ENCODE data around the gene GDPD3. TPM values are rescaled to one million over a fixed set of nuclear protein-coding genes. Genes with fewer than 3 reads are reported as not detected.

Gene GDPD3
- total and polyA plus RNA-seq, 2 of the 13 experiments (the other 11 are each of a cell fraction or from before 2014, with no cell fraction given), result 18.7 to 20.6 TPM

DNA sequence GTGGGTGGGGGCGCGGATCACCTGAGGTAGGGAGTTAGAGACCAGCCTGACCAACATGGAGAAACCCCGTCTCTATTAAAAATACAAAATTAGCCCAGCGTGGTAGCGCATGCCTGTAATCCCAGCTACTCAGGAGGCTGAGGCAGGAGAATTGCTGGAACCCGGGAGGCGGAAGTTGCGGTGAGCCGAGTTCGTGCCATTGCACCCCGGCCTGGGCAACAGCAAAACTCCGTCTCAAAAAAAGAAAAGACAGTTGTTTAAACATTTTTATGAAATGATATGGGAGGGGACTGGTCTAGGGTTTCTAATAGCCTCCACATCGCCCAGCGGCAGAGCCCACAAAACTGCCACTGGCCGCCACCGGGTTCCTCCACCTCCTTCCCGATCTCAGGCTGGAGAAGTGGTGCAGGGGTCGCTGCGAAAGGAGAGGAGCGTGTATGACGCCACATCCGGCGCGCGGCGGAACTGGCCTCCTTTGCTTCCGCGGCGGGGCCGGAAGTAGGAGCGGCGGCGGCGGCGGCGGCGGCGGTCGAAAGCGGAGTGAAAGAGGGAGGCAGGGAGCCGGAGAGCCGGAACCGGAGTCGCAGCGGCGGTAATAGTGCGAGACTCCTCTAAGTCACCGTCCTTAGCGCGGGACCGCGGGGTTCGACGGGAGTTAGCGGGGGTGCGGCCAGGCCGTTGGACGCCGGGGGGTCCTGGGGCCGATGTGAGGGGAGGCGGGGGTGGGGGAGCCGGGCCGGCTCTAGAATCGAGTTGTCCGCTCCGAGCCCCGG is 37.6 kb downstream of the GDPD3 start, which contains the start of gene PPP4C (continued):
- TF ChIP-seq CERS6 (CRISPR knock-in tag; IDR thresholded peaks at IDR 0.05), result no peak
- TF ChIP-seq, protein P1, sequence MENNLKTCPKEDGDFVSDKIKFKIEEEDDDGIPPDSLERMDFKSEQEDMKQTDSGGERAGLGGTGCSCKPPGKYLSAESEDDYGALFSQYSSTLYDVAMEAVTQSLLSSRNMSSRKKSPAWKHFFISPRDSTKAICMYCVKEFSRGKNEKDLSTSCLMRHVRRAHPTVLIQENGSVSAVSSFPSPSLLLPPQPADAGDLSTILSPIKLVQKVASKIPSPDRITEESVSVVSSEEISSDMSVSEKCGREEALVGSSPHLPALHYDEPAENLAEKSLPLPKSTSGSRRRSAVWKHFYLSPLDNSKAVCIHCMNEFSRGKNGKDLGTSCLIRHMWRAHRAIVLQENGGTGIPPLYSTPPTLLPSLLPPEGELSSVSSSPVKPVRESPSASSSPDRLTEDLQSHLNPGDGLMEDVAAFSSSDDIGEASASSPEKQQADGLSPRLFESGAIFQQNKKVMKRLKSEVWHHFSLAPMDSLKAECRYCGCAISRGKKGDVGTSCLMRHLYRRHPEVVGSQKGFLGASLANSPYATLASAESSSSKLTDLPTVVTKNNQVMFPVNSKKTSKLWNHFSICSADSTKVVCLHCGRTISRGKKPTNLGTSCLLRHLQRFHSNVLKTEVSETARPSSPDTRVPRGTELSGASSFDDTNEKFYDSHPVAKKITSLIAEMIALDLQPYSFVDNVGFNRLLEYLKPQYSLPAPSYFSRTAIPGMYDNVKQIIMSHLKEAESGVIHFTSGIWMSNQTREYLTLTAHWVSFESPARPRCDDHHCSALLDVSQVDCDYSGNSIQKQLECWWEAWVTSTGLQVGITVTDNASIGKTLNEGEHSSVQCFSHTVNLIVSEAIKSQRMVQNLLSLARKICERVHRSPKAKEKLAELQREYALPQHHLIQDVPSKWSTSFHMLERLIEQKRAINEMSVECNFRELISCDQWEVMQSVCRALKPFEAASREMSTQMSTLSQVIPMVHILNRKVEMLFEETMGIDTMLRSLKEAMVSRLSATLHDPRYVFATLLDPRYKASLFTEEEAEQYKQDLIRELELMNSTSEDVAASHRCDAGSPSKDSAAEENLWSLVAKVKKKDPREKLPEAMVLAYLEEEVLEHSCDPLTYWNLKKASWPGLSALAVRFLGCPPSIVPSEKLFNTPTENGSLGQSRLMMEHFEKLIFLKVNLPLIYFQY (CRISPR knock-in tag; IDR thresholded peaks at IDR 0.05; ENCODE audit: borderline replicate concordance), result no peak
- TF ChIP-seq ZNF33A (CRISPR knock-in tag; IDR thresholded peaks at IDR 0.05; ENCODE audit: borderline replicate concordance), result no peak; the same call in 1 of the 2 replicates
- no peak for TF ChIP-seq ZFP62 (CRISPR knock-in tag; IDR thresholded peaks at IDR 0.05)
- no peak for TF ChIP-seq MIER2 (CRISPR knock-in tag; IDR thresholded peaks at IDR 0.05)
- peak; percentile 79 for TF ChIP-seq ARID4A (CRISPR knock-in tag; IDR thresholded peaks at IDR 0.05; ENCODE audit: borderline replicate concordance)
- no peak for TF ChIP-seq NFKBIZ (CRISPR knock-in tag; IDR thresholded peaks at IDR 0.05)
- peak; percentile 39; the same call in 1 of the 2 replicates for TF ChIP-seq ZNF776 (CRISPR knock-in tag; IDR thresholded peaks at IDR 0.05)
- TF ChIP-seq RBM39 (IDR thresholded peaks at IDR 0.05; ENCODE audit: low read depth, low read length, poor library complexity, severe bottlenecking), result peak; percentile 73
- no peak for TF ChIP-seq PITX1 (CRISPR knock-in tag; IDR thresholded peaks at IDR 0.05)
- peak; percentile 73; the same call in 1 of the 2 replicates for TF ChIP-seq ZNF274 (CRISPR knock-in tag; IDR thresholded peaks at IDR 0.05)
- no peak for TF ChIP-seq XRCC5 (optimal IDR thresholded peaks at IDR 0.05; ENCODE audit: low read length)
- TF ChIP-seq ZNF383 (CRISPR knock-in tag; IDR thresholded peaks at IDR 0.05; ENCODE audit: borderline replicate concordance), result no peak
- TF ChIP-seq, protein P2, sequence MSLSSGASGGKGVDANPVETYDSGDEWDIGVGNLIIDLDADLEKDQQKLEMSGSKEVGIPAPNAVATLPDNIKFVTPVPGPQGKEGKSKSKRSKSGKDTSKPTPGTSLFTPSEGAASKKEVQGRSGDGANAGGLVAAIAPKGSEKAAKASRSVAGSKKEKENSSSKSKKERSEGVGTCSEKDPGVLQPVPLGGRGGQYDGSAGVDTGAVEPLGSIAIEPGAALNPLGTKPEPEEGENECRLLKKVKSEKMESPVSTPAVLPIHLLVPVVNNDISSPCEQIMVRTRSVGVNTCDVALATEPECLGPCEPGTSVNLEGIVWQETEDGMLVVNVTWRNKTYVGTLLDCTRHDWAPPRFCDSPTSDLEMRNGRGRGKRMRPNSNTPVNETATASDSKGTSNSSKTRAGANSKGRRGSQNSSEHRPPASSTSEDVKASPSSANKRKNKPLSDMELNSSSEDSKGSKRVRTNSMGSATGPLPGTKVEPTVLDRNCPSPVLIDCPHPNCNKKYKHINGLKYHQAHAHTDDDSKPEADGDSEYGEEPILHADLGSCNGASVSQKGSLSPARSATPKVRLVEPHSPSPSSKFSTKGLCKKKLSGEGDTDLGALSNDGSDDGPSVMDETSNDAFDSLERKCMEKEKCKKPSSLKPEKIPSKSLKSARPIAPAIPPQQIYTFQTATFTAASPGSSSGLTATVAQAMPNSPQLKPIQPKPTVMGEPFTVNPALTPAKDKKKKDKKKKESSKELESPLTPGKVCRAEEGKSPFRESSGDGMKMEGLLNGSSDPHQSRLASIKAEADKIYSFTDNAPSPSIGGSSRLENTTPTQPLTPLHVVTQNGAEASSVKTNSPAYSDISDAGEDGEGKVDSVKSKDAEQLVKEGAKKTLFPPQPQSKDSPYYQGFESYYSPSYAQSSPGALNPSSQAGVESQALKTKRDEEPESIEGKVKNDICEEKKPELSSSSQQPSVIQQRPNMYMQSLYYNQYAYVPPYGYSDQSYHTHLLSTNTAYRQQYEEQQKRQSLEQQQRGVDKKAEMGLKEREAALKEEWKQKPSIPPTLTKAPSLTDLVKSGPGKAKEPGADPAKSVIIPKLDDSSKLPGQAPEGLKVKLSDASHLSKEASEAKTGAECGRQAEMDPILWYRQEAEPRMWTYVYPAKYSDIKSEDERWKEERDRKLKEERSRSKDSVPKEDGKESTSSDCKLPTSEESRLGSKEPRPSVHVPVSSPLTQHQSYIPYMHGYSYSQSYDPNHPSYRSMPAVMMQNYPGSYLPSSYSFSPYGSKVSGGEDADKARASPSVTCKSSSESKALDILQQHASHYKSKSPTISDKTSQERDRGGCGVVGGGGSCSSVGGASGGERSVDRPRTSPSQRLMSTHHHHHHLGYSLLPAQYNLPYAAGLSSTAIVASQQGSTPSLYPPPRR (CRISPR knock-in tag; IDR thresholded peaks at IDR 0.05; ENCODE audit: borderline replicate concordance), result peak; percentile 7; the same call in 1 of the 2 replicates

All from HepG2 (cell line).